Measurements from ENCODE around the gene GRM1.
A peak's percentile ranks its signal among the peaks of the same experiment; 100 is the strongest.
"Not testable (repeated sequence)": the region's sequence is repeated elsewhere in the genome, so short reads cannot be mapped to it uniquely, and the experiment has no call there.

Gene GRM1

GRCh38 chr6:146191166-146191565 lies 162.3 kb downstream of the GRM1 start:
- no peak for DNase-seq (ENCODE audit: low read depth in 2 of 2)

- DNase-seq (ENCODE audit: low read depth in 2 of 2), result no peak
Measured at GRCh38 chr6:146191612-146192011, 162.8 kb downstream of the GRM1 start.

- no peak for DNase-seq (ENCODE audit: low read depth in 2 of 2)
Measured at GRCh38 chr6:146194434-146194833, 165.6 kb downstream of the GRM1 start.

GRCh38 chr6:146200176-146200575 lies 171.3 kb downstream of the GRM1 start:
- peak; percentile 38 to 47 for DNase-seq (ENCODE audit: low read depth in 2 of 2)

- no peak for DNase-seq (ENCODE audit: low read depth in 2 of 2)
Measured at GRCh38 chr6:146202570-146202969, 173.7 kb downstream of the GRM1 start.

GRCh38 chr6:146209942-146210341 lies 181.1 kb downstream of the GRM1 start:
- no peak for DNase-seq (ENCODE audit: low read depth in 2 of 2)

- no peak for DNase-seq (ENCODE audit: low read depth in 2 of 2)
Measured at GRCh38 chr6:146210406-146211083, 181.7 kb downstream of the GRM1 start.

GRCh38 chr6:146211646-146212045 lies 182.8 kb downstream of the GRM1 start:
- no peak for DNase-seq (ENCODE audit: low read depth in 2 of 2)

GRCh38 chr6:146212781-146213180 lies 183.9 kb downstream of the GRM1 start:
- DNase-seq (ENCODE audit: low read depth in 2 of 2), result no peak

- no peak for DNase-seq (ENCODE audit: low read depth in 2 of 2)
Measured at GRCh38 chr6:146219101-146219500, 190.2 kb downstream of the GRM1 start.

- DNase-seq (ENCODE audit: low read depth in 2 of 2), result no peak
Measured at GRCh38 chr6:146224449-146224848, 195.6 kb downstream of the GRM1 start.

GRCh38 chr6:146224988-146225387 lies 196.1 kb downstream of the GRM1 start:
- no peak for DNase-seq (ENCODE audit: low read depth in 2 of 2)

- no peak for DNase-seq (ENCODE audit: low read depth in 2 of 2)
Measured at GRCh38 chr6:146240322-146240721, 211.5 kb downstream of the GRM1 start.

- no peak for DNase-seq (ENCODE audit: low read depth in 2 of 2)
Measured at GRCh38 chr6:146240807-146241206, 211.9 kb downstream of the GRM1 start.

GRCh38 chr6:146243646-146244045 lies 214.8 kb downstream of the GRM1 start:
- DNase-seq (ENCODE audit: low read depth in 2 of 2), result not testable (repeated sequence)

- no peak for DNase-seq (ENCODE audit: low read depth in 2 of 2)
Measured at GRCh38 chr6:146244630-146245143, 215.8 kb downstream of the GRM1 start.

GRCh38 chr6:146246028-146246427 lies 217.2 kb downstream of the GRM1 start:
- no peak for DNase-seq (ENCODE audit: low read depth in 2 of 2)

- DNase-seq (ENCODE audit: low read depth in 2 of 2), result no peak
Measured at GRCh38 chr6:146253691-146254090, 224.8 kb downstream of the GRM1 start.

- peak in 1 of 2 experiments; percentile 3 for DNase-seq (ENCODE audit: low read depth in 2 of 2)
Measured at GRCh38 chr6:146258206-146258605, 229.3 kb downstream of the GRM1 start.

- no peak for DNase-seq (ENCODE audit: low read depth in 2 of 2)
Measured at GRCh38 chr6:146260886-146261285, 232.0 kb downstream of the GRM1 start.

GRCh38 chr6:146265056-146265455 lies 236.2 kb downstream of the GRM1 start:
- peak; percentile 15 to 23 for DNase-seq (ENCODE audit: low read depth in 2 of 2)

- DNase-seq (ENCODE audit: low read depth in 2 of 2), result no peak
Measured at GRCh38 chr6:146267447-146267846, 238.6 kb downstream of the GRM1 start.

GRCh38 chr6:146267946-146268345 lies 239.1 kb downstream of the GRM1 start:
- no peak for DNase-seq (ENCODE audit: low read depth in 2 of 2)

- no peak for DNase-seq (ENCODE audit: low read depth in 2 of 2)
Measured at GRCh38 chr6:146269482-146269881, 240.6 kb downstream of the GRM1 start.
